A673 (cell line): ENCODE measurements around the gene PTPN12.

Experiments used
- CTCF ChIP-seq: fragments of 300-800, 200-600 bp; sonication (generic); conservative IDR thresholded peaks from 2 replicates; pipeline ENCODE4 v1.5.1; 2017; ENCODE audit warnings: low read depth, mild to moderate bottlenecking, antibody characterized with exemption, low read length, moderate library complexity, mixed read lengths
- EZH2 ChIP-seq: fragments of 200-600 bp; sonication (generic); IDR thresholded peaks from 2 replicates; pipeline ENCODE4 v1.6.1; 2017; ENCODE audit warnings: borderline replicate concordance, low read depth, mild to moderate bottlenecking, mixed read lengths, antibody characterized with exemption, low read length; ENCODE audit not compliant: poor library complexity, severe bottlenecking

GRCh38 chr7:77679608-77680007 lies 142.5 kb downstream of the PTPN12 start:
- no peak for TF ChIP-seq EZH2
- TF ChIP-seq CTCF, result no peak
